Uterus (tissue), 4 donors: Measurements from ENCODE around the gene PLA2G4C. TPM values are rescaled to one million over a fixed set of nuclear protein-coding genes. Genes with fewer than 3 reads are reported as not detected.

Source experiments
- DNase-seq, 2 donors: peaks; one replicate each; pipeline ENCODE4 v3.0.0-alpha.2; 2019 to 2020
- H3K27ac ChIP-seq, 2 donors: fragments of 200-600 bp; sonication (generic); 1 replicate in 1 of 2; 2 replicates in 1 of 2; pipeline ENCODE4 v1.5.1; 2016 to 2018
- H3K27me3 ChIP-seq, 2 donors: fragments of 200-600 bp; sonication (generic); one replicate each; pipeline ENCODE4 v1.5.1; 2018 to 2019; ENCODE audit warnings: control low read depth in 1 of 2
- H3K36me3 ChIP-seq, 2 donors: fragments of 200-600 bp; sonication (generic); one replicate each; pipeline ENCODE4 v1.5.1; 2019; ENCODE audit warnings: control low read depth in 1 of 2
- H3K4me1 ChIP-seq, 2 donors: fragments of 200-600 bp; sonication (generic); one replicate each; pipeline ENCODE4 v1.5.1; 2018 to 2019; ENCODE audit warnings: control low read depth in 1 of 2
- H3K4me3 ChIP-seq, 2 donors: fragments of 200-600 bp; sonication (generic); 1 replicate in 1 of 2; 2 replicates in 1 of 2; pipeline ENCODE4 v1.5.1; 2018 to 2019; ENCODE audit warnings: mild to moderate bottlenecking in 1 of 2
- H3K9me3 ChIP-seq, 2 donors: fragments of 200-600 bp; sonication (generic); one replicate each; pipeline ENCODE4 v1.5.1; 2019; ENCODE audit warnings: control low read depth in 1 of 2
- CTCF ChIP-seq, 4 experiments: fragments of 200-600 bp in 2 of 4; fragments of 450-650 bp in 2 of 4; sonication (generic) in 2 of 4; IDR thresholded peaks; one replicate each; pipeline ENCODE4 v1.5.1; 2016 to 2019; ENCODE audit warnings: antibody characterized with exemption in 4 of 4, mild to moderate bottlenecking in 2 of 4, moderate library complexity in 1 of 4
- POLR2A ChIP-seq, 2 donors: fragments of 450-650 bp; IDR thresholded peaks; one replicate each; pipeline ENCODE4 v1.6.1; 2016; ENCODE audit warnings: antibody characterized with exemption in 2 of 2, mild to moderate bottlenecking in 1 of 2, moderate library complexity in 1 of 2
- intact Hi-C: fragments of 100-400 bp; cut with DNase I; formaldehyde crosslinking; loops from one replicate; pipeline ENCODE4 v1.15.1; 2023; ENCODE audit warnings: low total_unique reads
- total RNA-seq, 4 donors: library from RNA; depleted of rRNA in 3 of 4; stranded (reverse); fragments of >200 nt in 3 of 4; gene quantifications; one replicate each; pipeline versions ENCODE4 v1.1.0 to v1.2.4, GENCODE V29; 2014 to 2023
- donor health status: DM: yes; HTN: yes; CAD: no.

The PLA2G4C gene
- total RNA-seq, 4 donors from 2014 or later: 2.1 to 15.6 (median 5.3) TPM

DNA sequence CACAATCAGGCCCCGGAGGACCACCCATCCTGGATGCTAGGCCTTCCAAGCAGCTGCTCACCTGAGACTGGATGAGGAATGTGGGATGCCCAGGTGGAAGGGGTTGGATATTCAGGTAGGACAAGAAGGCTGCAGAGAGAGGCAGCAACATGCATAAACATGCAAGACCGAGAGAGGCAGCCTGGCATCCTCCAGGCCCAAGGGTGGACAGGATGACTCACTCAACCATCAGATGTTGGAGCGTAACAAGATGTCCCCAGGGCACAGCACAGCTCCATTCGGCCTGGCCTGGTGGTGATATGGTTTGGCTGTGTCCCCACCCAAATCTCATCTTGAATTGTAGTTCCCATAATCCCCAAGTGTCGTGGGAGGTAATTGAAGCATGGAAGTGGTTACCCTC, 56.8 kb downstream of the PLA2G4C start:
- TF ChIP-seq CTCF (IDR thresholded peaks at IDR 0.05) (no peak), POLR2A (IDR thresholded peaks at IDR 0.05) (no peak)
- no peaks in the 10 kb centered on the region for H3K36me3 ChIP-seq

DNA sequence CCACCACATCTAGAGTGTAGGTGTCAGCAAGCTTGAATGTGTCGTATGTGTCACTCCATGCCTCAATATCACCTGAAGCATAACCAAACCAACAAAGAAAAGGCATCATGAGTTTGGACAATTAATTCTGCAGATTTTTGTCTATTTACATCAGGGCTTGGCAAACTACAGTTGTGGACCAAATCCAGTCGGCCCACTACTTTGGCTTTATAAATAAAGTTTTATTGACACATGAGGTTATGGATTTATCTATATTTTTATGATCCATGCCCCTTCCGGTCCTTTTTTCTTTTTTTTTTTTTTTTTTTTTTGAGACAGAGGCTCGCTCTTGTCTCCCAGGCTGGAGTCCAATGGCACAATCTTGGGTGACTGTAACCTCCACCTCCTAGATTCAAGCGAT, 57.5 kb downstream of the PLA2G4C start:
- intact Hi-C loops: no loop called here
- H3K27me3 ChIP-seq: no peaks in the 10 kb centered on the region
- no peaks in the 10 kb centered on the region for H3K9me3 ChIP-seq
- no peak overlapping the region for H3K4me3 ChIP-seq
- H3K36me3 ChIP-seq: no peaks in the 10 kb centered on the region
- no peak for DNase-seq
- no peak for TF ChIP-seq CTCF (IDR thresholded peaks at IDR 0.05)
- TF ChIP-seq POLR2A (IDR thresholded peaks at IDR 0.05): no peak
- H3K27ac ChIP-seq: no peak overlapping the region
- no peaks in the 10 kb centered on the region for H3K4me1 ChIP-seq

More for the DNA sequence above, 56.8 kb downstream of the PLA2G4C start:
- Histone ChIP-seq H3K27me3 (no peaks in the 10 kb centered on the region), H3K4me3 (no peak overlapping the region), H3K9me3 (no peaks in the 10 kb centered on the region), H3K4me1 (no peaks in the 10 kb centered on the region), H3K27ac (no peak overlapping the region)
- DNase-seq: no peak
- intact Hi-C loops: no loop called here

- DNase-seq: no peak
- Histone ChIP-seq H3K27me3 (no peaks in the 10 kb centered on the region), H3K4me3 (no peak overlapping the region), H3K27ac (no peak overlapping the region), H3K4me1 (no peaks in the 10 kb centered on the region), H3K36me3 (no peaks in the 10 kb centered on the region), H3K9me3 (no peaks in the 10 kb centered on the region)
- intact Hi-C loops: no loop called here
- TF ChIP-seq POLR2A (IDR thresholded peaks at IDR 0.05) (no peak), CTCF (IDR thresholded peaks at IDR 0.05) (no peak)
These were observed 59.1 kb downstream of the PLA2G4C start for GRCh38 chr19:48051335-48052033.

DNA sequence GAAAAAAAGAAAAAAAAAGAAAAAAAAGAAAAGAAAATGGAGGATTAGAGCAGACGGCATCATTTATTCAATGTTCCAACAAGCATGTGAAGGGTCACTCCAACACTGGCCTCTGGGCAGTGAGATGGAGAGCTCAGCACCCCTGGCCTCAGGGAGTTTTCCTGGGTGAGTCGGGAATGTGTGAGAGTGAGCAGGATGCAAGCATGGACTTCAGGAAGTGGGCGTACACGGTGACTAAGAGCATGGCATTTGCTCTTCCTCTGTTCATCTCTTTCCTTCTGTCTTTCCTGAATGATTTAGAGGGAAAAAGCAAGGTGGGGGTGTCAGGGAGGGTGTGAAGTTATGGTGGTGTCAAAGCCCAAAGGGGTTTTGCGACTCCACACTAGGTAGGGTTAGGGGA, 66.1 kb downstream of the PLA2G4C start:
- no peak for DNase-seq
- intact Hi-C loops: no loop called here

More for the DNA sequence above, 66.1 kb downstream of the PLA2G4C start:
- Histone ChIP-seq H3K4me3 (no peak overlapping the region), H3K36me3 (no peaks in the 10 kb centered on the region), H3K4me1 (no peaks in the 10 kb centered on the region), H3K27me3 (no peaks in the 10 kb centered on the region), H3K27ac (no peak overlapping the region), H3K9me3 (no peaks in the 10 kb centered on the region)
- TF ChIP-seq POLR2A (IDR thresholded peaks at IDR 0.05) (no peak), CTCF (IDR thresholded peaks at IDR 0.05) (no peak)
